ENCODE data around the gene LRP6.

LRP6 gene

DNA sequence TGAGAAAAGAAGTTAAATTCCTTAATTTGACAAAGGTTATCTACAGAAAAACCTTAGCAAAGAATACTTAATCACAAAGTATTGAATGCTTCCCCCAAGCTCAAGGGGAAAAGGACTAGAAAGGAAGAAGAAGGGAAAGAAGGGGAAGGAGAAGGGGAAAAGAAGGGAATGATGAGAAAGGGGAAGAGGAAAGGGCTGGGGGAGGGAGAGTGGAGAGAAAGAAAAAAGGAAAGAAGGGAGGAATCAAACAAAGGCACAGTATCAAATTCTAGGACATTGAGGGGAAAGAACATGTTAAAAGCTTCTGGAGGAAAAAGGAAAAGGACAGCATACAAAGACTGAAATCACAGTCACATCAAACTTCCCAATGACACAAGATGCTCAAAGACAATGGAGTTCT, 125.8 kb downstream of the LRP6 start:
- no peak overlapping the region for H3K9ac ChIP-seq (ENCODE audit: low read depth in 1 of 2, low read length in 2 of 2)
- H3K4me3 ChIP-seq (ENCODE audit: low read depth in 1 of 2, low read length in 2 of 2), result no peak overlapping the region
- no peaks in the 10 kb centered on the region for H3K9me3 ChIP-seq (ENCODE audit: control insufficient read depth in 1 of 2, low read length in 2 of 2)
- H3K27me3 ChIP-seq (ENCODE audit: control insufficient read depth in 1 of 2, insufficient read depth in 2 of 2, low read length in 2 of 2), result no peaks in the 10 kb centered on the region
- no peak overlapping the region for H3K27ac ChIP-seq (ENCODE audit: low read depth, low read length)
- no peaks in the 10 kb centered on the region for H3K4me1 ChIP-seq (ENCODE audit: control insufficient read depth in 1 of 2, insufficient read depth in 2 of 2, low read length in 2 of 2)
- peaks cover 0 to 4% of the 10 kb centered on the region in 2 donors for H3K36me3 ChIP-seq (ENCODE audit: control insufficient read depth in 1 of 2, insufficient read depth in 2 of 2, low read length in 2 of 2)

DNA sequence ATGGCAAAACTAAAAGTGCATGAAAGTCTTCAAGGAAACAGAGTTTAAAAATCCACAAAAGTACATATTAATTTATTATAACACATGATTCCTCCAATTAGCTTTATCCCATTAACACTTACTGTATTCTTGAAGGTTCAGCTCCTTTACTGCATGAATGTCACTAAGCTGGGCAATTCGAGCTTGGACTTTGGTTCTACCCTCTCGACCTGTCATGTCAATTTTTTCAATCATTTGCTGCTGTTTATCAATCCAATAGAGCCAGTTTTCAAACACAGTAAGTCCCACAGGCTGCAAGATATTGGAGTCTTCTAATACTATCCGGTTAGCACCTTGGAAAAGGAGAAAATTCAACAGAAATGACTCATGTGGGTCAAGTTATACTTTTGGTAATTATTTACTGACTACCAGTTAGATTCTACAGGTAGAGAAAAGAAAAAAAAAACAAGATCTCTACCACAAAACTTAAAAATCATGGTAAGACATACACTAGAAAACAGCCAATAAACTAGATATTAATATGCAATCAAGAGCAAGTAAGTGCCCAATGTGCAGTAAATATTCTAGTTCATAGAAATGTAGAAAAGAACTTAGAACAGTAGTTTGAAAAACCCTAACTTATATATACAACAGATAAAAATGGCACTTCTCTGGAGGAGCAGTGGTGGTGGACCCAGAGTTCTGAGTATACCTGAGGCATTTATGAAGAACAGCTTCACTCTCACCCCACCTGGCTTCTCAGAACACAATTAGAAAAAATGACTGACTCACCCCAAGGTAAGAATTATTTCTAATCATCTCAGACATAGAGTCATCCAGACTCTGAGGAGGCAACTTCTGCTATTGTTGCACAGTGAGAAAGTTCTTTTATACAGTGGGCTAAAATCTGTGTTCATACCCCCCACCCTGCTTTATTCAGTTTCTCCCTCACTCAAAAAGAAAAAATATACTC, 128.4 kb downstream of the LRP6 start:
- Histone ChIP-seq H3K36me3 (ENCODE audit: control insufficient read depth in 1 of 2, insufficient read depth in 2 of 2, low read length in 2 of 2) (peaks cover 0 to 4% of the 10 kb centered on the region in 2 donors), H3K9ac (ENCODE audit: low read depth in 1 of 2, low read length in 2 of 2) (no peak overlapping the region), H3K27ac (ENCODE audit: low read depth, low read length) (no peak overlapping the region), H3K4me1 (ENCODE audit: control insufficient read depth in 1 of 2, insufficient read depth in 2 of 2, low read length in 2 of 2) (no peaks in the 10 kb centered on the region), H3K9me3 (ENCODE audit: control insufficient read depth in 1 of 2, low read length in 2 of 2) (no peaks in the 10 kb centered on the region), H3K27me3 (ENCODE audit: control insufficient read depth in 1 of 2, insufficient read depth in 2 of 2, low read length in 2 of 2) (no peaks in the 10 kb centered on the region), H3K4me3 (ENCODE audit: low read depth in 1 of 2, low read length in 2 of 2) (no peak overlapping the region)

- Histone ChIP-seq H3K27ac (ENCODE audit: low read depth, low read length) (no peak overlapping the region), H3K9me3 (ENCODE audit: control insufficient read depth in 1 of 2, low read length in 2 of 2) (no peaks in the 10 kb centered on the region), H3K4me3 (ENCODE audit: low read depth in 1 of 2, low read length in 2 of 2) (no peak overlapping the region), H3K36me3 (ENCODE audit: control insufficient read depth in 1 of 2, insufficient read depth in 2 of 2, low read length in 2 of 2) (peaks cover 0 to 11% of the 10 kb centered on the region in 2 donors), H3K4me1 (ENCODE audit: control insufficient read depth in 1 of 2, insufficient read depth in 2 of 2, low read length in 2 of 2) (no peaks in the 10 kb centered on the region), H3K9ac (ENCODE audit: low read depth in 1 of 2, low read length in 2 of 2) (no peak overlapping the region), H3K27me3 (ENCODE audit: control insufficient read depth in 1 of 2, insufficient read depth in 2 of 2, low read length in 2 of 2) (no peaks in the 10 kb centered on the region)
These were observed 133.1 kb downstream of the LRP6 start for GRCh38 chr12:12133785-12134184.

GRCh38 chr12:12133259-12133658, 133.6 kb downstream of the LRP6 start:
- Histone ChIP-seq H3K4me3 (ENCODE audit: low read depth in 1 of 2, low read length in 2 of 2) (no peak overlapping the region), H3K4me1 (ENCODE audit: control insufficient read depth in 1 of 2, insufficient read depth in 2 of 2, low read length in 2 of 2) (no peaks in the 10 kb centered on the region), H3K9ac (ENCODE audit: low read depth in 1 of 2, low read length in 2 of 2) (no peak overlapping the region), H3K27me3 (ENCODE audit: control insufficient read depth in 1 of 2, insufficient read depth in 2 of 2, low read length in 2 of 2) (no peaks in the 10 kb centered on the region), H3K9me3 (ENCODE audit: control insufficient read depth in 1 of 2, low read length in 2 of 2) (no peaks in the 10 kb centered on the region), H3K36me3 (ENCODE audit: control insufficient read depth in 1 of 2, insufficient read depth in 2 of 2, low read length in 2 of 2) (peaks cover 0 to 16% of the 10 kb centered on the region in 2 donors), H3K27ac (ENCODE audit: low read depth, low read length) (no peak overlapping the region)

GRCh38 chr12:12128670-12129069, 138.2 kb downstream of the LRP6 start:
- Histone ChIP-seq H3K27ac (ENCODE audit: low read depth, low read length) (no peak overlapping the region), H3K27me3 (ENCODE audit: control insufficient read depth in 1 of 2, insufficient read depth in 2 of 2, low read length in 2 of 2) (no peaks in the 10 kb centered on the region), H3K4me3 (ENCODE audit: low read depth in 1 of 2, low read length in 2 of 2) (no peak overlapping the region), H3K9ac (ENCODE audit: low read depth in 1 of 2, low read length in 2 of 2) (no peak overlapping the region), H3K36me3 (ENCODE audit: control insufficient read depth in 1 of 2, insufficient read depth in 2 of 2, low read length in 2 of 2) (peaks cover 12 to 41% of the 10 kb centered on the region in 2 donors), H3K9me3 (ENCODE audit: control insufficient read depth in 1 of 2, low read length in 2 of 2) (no peaks in the 10 kb centered on the region), H3K4me1 (ENCODE audit: control insufficient read depth in 1 of 2, insufficient read depth in 2 of 2, low read length in 2 of 2) (no peaks in the 10 kb centered on the region)

- Histone ChIP-seq H3K4me3 (ENCODE audit: low read depth in 1 of 2, low read length in 2 of 2) (no peak overlapping the region), H3K27ac (ENCODE audit: low read depth, low read length) (no peak overlapping the region), H3K36me3 (ENCODE audit: control insufficient read depth in 1 of 2, insufficient read depth in 2 of 2, low read length in 2 of 2) (peaks cover 18 to 49% of the 10 kb centered on the region in 2 donors), H3K9me3 (ENCODE audit: control insufficient read depth in 1 of 2, low read length in 2 of 2) (no peaks in the 10 kb centered on the region), H3K27me3 (ENCODE audit: control insufficient read depth in 1 of 2, insufficient read depth in 2 of 2, low read length in 2 of 2) (no peaks in the 10 kb centered on the region), H3K9ac (ENCODE audit: low read depth in 1 of 2, low read length in 2 of 2) (no peak overlapping the region), H3K4me1 (ENCODE audit: control insufficient read depth in 1 of 2, insufficient read depth in 2 of 2, low read length in 2 of 2) (no peaks in the 10 kb centered on the region)
These were observed 139.5 kb downstream of the LRP6 start for GRCh38 chr12:12127304-12127703.

DNA sequence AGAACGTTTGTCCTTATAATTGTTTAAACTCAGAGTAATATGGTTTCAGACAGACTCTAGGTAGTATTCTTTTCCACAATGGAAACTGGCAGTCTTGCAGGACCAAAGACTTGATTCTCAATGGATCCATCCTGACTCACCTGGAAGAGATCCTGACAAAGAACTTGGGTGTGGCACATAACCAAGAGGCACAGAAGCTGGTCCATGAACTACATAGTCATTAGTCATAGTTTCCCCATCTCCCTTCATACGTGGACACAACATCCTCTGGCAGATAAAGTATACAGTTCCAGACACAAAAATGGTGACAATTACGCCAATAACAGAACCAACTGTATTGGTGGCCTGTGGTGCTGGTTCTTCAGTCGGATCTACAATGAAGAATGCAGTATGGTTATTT, 140.3 kb downstream of the LRP6 start:
- Histone ChIP-seq H3K9ac (ENCODE audit: low read depth in 1 of 2, low read length in 2 of 2) (no peak overlapping the region), H3K36me3 (ENCODE audit: control insufficient read depth in 1 of 2, insufficient read depth in 2 of 2, low read length in 2 of 2) (peaks cover 18 to 45% of the 10 kb centered on the region in 2 donors), H3K4me3 (ENCODE audit: low read depth in 1 of 2, low read length in 2 of 2) (no peak overlapping the region), H3K4me1 (ENCODE audit: control insufficient read depth in 1 of 2, insufficient read depth in 2 of 2, low read length in 2 of 2) (no peaks in the 10 kb centered on the region), H3K27me3 (ENCODE audit: control insufficient read depth in 1 of 2, insufficient read depth in 2 of 2, low read length in 2 of 2) (no peaks in the 10 kb centered on the region), H3K27ac (ENCODE audit: low read depth, low read length) (no peak overlapping the region), H3K9me3 (ENCODE audit: control insufficient read depth in 1 of 2, low read length in 2 of 2) (no peaks in the 10 kb centered on the region)

- no peak overlapping the region for H3K27ac ChIP-seq (ENCODE audit: low read depth, low read length)
- H3K4me3 ChIP-seq (ENCODE audit: low read depth in 1 of 2, low read length in 2 of 2), result no peak overlapping the region
These were observed 143.7 kb downstream of the LRP6 start for GRCh38 chr12:12123036-12123604.

DNA sequence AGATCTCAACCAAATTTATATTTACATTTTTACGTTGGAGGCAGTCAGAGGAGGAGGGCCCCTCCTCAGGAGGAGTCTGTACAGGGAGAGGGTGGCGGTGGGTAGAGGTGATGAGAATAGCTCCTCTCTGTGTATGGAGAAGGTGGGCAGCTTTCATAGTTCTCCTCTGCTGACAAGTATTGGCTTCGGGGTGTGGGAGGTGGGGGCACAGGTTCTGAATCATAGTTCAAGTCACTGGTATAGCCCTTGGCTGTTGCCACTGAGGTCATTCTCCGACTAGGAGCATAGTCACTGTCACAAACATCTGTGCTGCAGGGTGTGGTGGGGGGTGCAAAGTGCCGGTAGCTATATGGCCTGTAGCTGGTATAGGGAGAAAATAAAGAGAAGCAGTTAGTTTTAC, 145.8 kb downstream of the LRP6 start:
- Histone ChIP-seq H3K9ac (ENCODE audit: low read depth in 1 of 2, low read length in 2 of 2) (no peak overlapping the region), H3K4me1 (ENCODE audit: control insufficient read depth in 1 of 2, insufficient read depth in 2 of 2, low read length in 2 of 2) (no peaks in the 10 kb centered on the region), H3K36me3 (ENCODE audit: control insufficient read depth in 1 of 2, insufficient read depth in 2 of 2, low read length in 2 of 2) (peaks cover 16 to 36% of the 10 kb centered on the region in 2 donors), H3K27me3 (ENCODE audit: control insufficient read depth in 1 of 2, insufficient read depth in 2 of 2, low read length in 2 of 2) (no peaks in the 10 kb centered on the region), H3K27ac (ENCODE audit: low read depth, low read length) (no peak overlapping the region), H3K4me3 (ENCODE audit: low read depth in 1 of 2, low read length in 2 of 2) (no peak overlapping the region), H3K9me3 (ENCODE audit: control insufficient read depth in 1 of 2, low read length in 2 of 2) (no peaks in the 10 kb centered on the region)

More at GRCh38 chr12:12123036-12123604, 143.7 kb downstream of the LRP6 start:
- H3K9me3 ChIP-seq (ENCODE audit: control insufficient read depth in 1 of 2, low read length in 2 of 2), result no peaks in the 10 kb centered on the region
- no peaks in the 10 kb centered on the region for H3K27me3 ChIP-seq (ENCODE audit: control insufficient read depth in 1 of 2, insufficient read depth in 2 of 2, low read length in 2 of 2)
- no peaks in the 10 kb centered on the region for H3K4me1 ChIP-seq (ENCODE audit: control insufficient read depth in 1 of 2, insufficient read depth in 2 of 2, low read length in 2 of 2)
- H3K9ac ChIP-seq (ENCODE audit: low read depth in 1 of 2, low read length in 2 of 2), result no peak overlapping the region
- H3K36me3 ChIP-seq (ENCODE audit: control insufficient read depth in 1 of 2, insufficient read depth in 2 of 2, low read length in 2 of 2), result peaks cover 23 to 49% of the 10 kb centered on the region in 2 donors

DNA sequence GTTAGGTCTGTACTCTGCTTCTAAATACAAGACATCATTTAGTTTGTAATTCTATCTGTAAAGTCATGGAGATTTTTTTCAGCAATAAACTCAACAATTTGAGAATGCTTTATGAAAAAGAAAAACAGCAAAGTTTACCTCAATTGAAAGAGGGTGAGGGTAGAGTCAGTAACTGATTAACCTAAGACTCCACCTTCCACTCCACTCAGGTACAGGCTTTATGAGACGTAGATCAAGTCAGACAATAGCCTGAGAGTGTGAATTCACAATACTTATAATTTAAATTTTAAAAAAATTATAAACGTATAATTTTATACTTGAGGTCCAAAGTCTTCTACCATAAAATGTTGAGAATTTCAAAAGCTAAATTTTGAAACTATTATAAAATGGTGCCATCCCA, 150.2 kb downstream of the LRP6 start:
- Histone ChIP-seq H3K27me3 (ENCODE audit: control insufficient read depth in 1 of 2, insufficient read depth in 2 of 2, low read length in 2 of 2) (no peaks in the 10 kb centered on the region), H3K4me3 (ENCODE audit: low read depth in 1 of 2, low read length in 2 of 2) (no peak overlapping the region), H3K9me3 (ENCODE audit: control insufficient read depth in 1 of 2, low read length in 2 of 2) (no peaks in the 10 kb centered on the region), H3K27ac (ENCODE audit: low read depth, low read length) (no peak overlapping the region), H3K9ac (ENCODE audit: low read depth in 1 of 2, low read length in 2 of 2) (no peak overlapping the region), H3K36me3 (ENCODE audit: control insufficient read depth in 1 of 2, insufficient read depth in 2 of 2, low read length in 2 of 2) (peaks cover 6 to 12% of the 10 kb centered on the region in 2 donors), H3K4me1 (ENCODE audit: control insufficient read depth in 1 of 2, insufficient read depth in 2 of 2, low read length in 2 of 2) (no peaks in the 10 kb centered on the region)
